GM18498 (cell line): ENCODE results near the gene METTL1.

Source experiments
- ATAC-seq: cut with Tn5 transposase; IDR thresholded peaks from one replicate; pipeline ENCODE4 v1.9.1; 2021; ENCODE audit warnings: mild to moderate bottlenecking, moderate library complexity; ENCODE audit not compliant: unreplicated experiment

METTL1 gene

DNA sequence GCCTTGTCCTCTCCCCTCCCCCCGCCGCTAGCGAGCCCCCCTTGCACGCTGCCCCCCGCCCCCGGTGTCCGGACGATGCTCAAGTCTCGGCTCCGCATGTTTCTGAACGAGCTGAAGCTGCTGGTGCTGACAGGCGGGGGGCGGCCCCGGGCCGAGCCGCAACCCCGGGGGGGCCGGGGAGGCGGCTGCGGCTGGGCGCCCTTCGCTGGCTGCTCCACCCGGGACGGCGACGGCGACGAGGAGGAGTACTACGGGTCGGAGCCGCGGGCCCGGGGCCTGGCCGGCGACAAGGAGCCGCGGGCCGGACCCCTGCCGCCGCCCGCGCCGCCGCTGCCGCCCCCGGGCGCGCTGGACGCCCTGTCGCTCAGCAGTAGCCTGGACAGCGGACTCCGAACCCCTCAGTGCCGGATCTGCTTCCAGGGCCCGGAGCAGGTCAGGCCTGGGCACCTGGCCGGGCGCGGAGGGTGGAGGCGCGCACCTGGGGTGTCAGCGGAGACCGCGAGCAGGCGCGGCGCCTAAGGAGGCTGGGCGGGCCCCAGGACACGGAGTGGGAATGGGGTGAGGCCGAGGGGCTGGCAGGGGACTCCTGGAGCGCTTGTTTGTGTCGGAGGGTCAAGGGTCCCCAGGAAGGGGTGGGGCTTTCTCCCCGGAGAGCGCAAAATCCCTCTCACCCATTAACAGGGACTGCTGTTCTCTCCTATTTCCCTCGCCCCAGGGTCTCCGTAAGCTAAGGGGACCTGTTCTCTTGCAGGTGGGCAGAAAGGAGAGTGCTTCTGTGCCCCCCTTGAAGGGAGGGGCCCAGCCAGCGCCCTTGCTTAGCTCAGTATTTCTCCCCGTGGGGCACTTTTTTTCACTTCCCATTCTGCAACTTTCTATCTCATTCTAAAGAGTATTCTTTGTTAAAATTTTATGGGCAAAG, 16.2 kb downstream of the METTL1 start:
- ATAC-seq = no peak

- ATAC-seq = no peak
These were observed 16.8 kb downstream of the METTL1 start for GRCh38 chr12:57755194-57755453.

DNA sequence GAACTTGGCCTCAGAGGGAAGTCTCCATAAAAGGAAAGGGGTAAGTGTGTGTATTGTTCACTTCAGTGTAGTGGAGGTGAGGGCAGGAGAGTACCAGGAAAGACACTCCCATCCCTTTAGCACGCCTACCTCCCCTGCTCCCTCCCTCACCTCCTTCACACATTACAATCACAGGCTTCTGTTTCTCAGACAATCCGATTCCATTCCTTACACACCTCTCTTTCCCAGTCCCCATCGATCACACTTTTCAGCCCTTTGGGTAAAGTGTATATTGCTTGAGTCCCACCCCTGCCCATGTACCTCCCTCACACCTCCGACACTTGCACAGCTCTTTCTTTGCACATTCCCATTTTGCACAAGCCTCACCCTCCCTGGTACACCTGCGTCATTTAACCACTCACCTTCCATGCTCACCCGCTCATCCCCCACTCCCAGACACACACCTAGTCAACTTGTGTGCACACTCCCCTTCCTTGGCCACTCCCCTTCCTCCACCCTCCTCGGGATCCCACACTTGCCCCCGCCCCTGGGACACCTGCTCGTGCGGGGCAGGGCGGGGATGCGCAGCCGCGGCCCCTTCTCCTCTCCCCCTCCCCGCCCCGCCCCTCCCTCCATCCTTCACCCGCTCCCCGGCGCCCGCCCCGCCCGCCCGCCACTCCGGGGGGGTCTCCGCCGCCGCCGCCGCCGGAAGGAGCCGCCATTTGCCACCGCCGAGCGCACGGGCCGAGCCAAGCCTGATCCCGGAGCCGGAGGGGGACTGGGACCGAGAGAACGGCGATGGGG, 17.3 kb downstream of the METTL1 start, which contains the start of gene MARCHF9:
TSS of gene MARCHF9 (plus strand) at position 693 of the 783 bp plus-strand sequence. CDS start 426 bp downstream, outside the sequence.
- ATAC-seq = peak; percentile 39

GRCh38 chr12:57753756-57754337, 18.1 kb downstream of the METTL1 start:
- no peak for ATAC-seq

GRCh38 chr12:57752668-57753000, 19.3 kb downstream of the METTL1 start:
- ATAC-seq = no peak

DNA sequence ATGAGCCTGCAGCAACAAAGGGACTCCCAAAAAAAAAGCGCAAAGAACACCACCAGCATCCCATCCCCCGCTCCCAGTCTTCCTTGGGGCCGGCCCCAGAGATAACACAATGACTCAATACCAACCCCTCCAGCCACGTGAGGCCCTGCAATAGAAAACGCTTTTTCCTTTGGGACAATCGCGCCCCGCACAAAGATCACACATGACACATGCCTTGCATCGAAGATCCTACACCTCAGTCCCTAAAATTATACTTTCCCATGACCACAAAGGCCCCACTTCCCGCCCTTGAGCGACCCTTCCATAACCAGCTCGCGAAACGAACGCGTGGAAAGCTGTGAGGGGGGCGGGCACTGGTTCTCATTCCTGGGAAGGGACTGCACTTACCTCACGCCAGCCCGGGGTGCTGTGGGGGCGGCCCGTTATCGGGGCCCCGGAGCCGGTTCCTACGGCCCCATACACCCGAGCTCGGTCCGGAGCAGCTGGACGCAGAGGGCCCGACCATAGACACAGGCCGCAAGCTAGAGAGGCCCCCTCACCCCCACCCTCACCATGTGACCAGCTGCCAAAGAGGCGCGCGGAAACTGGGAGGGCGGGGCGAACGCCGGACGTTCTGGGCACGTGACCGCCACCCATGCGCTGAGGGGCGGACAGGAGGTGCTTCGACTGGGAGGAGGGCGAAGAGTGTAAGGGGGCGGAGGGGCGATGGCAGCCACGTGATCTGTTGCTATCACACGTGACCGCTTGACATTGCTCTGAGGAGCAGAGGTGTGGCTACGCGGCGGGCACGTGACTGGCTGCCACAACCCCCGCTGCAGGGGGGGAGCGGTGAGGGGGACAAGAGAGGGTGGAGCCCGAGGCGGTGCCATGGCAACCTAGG, 19.9 kb downstream of the METTL1 start, which contains the start of gene CDK4:
TSS of gene CDK4 (minus strand) at position 523 of the 880 bp plus-strand sequence. CDS start 593 bp downstream, outside the sequence.
- ATAC-seq = peak; percentile 70

DNA sequence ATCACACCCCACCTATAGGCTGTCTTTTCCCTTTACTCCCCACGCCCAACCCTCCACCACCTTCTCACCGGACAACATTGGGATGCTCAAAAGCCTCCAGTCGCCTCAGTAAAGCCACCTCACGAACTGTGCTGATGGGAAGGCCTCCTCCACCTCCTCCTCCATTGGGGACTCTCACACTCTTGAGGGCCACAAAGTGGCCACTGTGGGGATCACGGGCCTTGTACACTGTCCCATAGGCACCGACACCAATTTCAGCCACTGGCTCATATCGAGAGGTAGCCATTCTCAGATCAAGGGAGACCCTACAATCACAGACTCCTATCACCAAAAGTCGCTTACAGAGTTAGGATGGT, 20.5 kb downstream of the METTL1 start:
- ATAC-seq = no peak

GRCh38 chr12:57750561-57751431, 21.1 kb downstream of the METTL1 start:
- no peak for ATAC-seq

GRCh38 chr12:57749061-57749460, 22.8 kb downstream of the METTL1 start:
- no peak for ATAC-seq

DNA sequence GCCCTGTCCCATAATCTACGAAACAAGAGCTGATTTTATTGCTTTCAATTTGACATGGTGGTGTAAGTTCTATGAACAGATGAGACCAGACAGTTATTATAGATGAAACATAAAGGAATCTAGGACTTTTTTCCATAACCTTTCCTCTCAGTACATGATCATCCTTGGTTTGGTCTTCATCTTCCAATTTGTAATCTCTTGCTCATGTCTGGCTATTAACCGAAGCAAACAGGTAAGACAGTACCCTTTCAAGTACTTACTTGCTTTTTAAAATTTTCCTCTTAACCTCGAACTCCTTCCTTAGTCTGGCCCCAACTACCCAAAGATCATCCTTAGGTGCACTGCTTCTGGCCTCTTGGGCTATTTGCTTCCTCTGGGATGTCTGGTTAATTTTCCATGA, 25.9 kb downstream of the METTL1 start:
- no peak for ATAC-seq

DNA sequence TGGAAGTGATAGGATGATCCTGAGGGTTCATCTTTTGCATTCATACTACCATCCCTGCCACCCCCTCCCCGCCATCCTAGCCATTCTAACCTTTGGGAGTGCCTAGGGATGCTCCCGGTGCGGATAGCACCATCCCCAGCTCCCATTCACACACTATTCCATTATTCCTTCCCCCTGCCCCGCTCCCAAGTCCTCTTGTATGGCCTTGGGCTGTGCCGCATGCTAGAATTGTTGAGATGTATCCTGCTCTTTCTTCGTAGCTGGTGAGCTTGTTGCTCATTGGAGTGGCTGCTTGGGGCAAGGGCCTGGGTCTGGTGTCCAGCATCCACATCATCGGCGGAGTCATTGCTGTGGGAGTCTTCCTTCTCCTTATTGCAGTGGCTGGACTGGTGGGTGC, 26.4 kb downstream of the METTL1 start:
- ATAC-seq = no peak

GRCh38 chr12:57744777-57745484, 27.0 kb downstream of the METTL1 start, which contains the start of gene TSPAN31:
Gene TSPAN31 (plus strand): TSS chr12:57745039. CDS start chr12:57745155, 116 bp downstream.
- peak; percentile 85 for ATAC-seq

- peak; percentile 46 for ATAC-seq
These were observed 27.6 kb downstream of the METTL1 start for GRCh38 chr12:57744194-57744776.

DNA sequence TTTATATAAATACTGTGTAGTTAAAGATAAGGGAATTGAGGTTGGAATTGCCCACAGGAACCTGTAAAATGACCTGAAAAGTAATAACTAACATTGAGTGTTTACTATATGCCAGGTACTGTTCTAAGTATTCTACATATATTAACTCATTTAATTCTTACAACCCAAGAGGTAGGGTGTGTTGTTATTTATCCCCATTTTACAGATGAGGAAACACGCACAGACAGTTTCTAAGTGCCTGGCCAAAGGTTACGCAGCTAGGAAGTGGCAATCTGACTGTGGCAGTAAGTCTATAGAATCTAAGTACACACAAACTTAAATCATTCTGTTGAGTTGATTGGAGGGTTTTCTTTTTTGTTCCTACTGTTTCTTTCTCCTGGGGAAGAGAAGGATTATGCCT, 28.1 kb downstream of the METTL1 start:
- ATAC-seq = no peak

GRCh38 chr12:57741844-57742738, 29.8 kb downstream of the METTL1 start:
- ATAC-seq = peak; percentile 57

DNA sequence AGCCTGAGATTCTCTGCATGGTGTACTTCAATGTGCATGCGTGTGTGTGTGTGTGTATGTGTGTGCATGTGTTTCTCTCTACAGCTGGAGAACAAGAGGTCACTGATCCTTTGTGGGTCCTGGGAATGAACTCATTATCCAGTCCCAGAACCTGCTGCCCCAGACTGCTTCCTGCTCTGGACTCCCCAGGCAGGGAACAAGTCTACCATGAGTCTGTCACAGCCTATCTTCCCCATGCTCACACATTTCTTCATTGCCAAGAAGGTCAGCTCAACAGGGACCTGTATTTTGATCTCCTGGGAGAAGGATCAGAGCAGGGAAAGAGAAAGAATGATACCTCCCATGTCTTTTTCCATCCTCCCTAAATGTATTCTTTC, 30.5 kb downstream of the METTL1 start:
- ATAC-seq = no peak

DNA sequence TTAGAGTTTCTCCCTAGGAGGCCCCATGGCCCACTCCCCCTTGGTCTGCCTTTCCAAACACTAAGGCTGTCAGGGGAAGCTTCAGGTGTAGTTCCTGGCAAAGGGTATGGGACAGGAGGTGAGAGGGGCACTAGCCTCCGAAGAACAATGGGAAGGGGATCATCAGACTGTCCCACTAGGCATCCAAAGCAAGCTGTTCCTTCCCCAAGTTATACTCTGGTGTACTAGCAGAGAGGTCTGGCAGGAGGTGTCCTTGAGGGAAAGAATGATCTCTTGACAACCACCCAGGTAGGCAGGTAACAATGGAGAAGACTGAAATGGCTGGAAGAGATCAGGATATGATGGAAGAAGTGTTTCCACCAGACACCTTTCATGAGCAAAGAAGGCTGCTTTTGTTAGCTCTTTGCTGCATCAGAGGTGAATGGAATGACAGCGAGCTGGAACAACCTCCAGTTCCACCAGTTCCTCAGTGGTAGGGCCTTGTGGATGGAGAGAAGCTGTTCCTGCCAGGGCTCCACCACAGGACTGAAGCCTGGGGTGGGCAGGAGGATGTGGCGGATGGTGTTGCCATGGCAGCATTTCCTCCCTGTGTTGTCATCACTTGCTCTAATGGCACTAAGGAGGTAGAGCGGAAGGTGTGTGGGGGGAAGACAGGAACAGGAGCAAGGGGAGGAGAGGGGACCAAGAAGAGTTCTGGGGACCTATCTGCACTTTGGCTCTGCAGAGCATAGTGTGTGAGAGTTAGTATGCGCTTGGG, 31.1 kb downstream of the METTL1 start:
- peak; percentile 54 for ATAC-seq
